Measurements from ENCODE around the gene CRIP1. TPM values are rescaled to one million over a fixed set of nuclear protein-coding genes. Genes with fewer than 3 reads are reported as not detected.

The CRIP1 gene
- total RNA-seq, 1 donor from 2014 or later: 29.5 TPM

DNA sequence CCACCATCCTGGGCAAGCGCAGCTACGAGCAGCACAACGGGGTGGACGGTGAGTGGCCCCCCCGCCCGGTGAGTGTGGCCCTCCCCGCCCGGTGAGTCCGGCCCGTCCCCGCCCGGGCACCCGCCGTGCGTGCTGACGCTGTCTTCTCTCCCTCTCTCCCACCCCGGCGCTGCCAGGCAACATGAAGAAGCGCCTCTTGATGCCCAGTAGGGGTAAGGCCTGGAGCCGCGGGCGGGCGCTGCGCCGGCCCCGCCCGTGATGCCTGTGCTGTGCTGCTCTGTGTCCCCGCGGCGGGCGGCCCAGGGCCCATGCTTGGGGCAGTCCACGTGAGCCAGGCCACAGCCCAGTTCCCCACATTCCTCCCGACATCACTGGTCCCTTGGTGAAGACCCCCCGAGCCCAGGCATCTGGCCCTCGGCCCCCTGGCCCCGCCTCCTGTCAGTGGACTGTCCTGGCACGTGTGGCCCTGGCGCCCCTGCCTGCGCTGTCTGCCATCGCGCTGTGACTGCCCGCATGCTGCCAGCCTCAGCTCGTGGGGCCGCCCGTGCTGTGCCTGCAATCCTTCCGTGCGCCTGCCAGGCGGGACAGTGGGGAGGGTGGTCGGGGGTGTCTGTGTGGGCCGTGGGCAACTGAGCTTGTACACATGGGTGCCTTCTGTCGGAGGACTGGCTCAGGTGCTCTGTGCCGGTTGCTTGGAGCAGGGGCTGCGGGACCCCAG, 20.0 kb upstream of the CRIP1 start:
- DNase-seq (ENCODE audit: low read depth) (no peak), FAIRE-seq (no peak)
- Mint-ChIP-seq H3K36me3 (ENCODE audit: low read depth, unreplicated experiment) (peaks cover 1% of the 10 kb centered on the region), H3K4me3 (ENCODE audit: unreplicated experiment) (no peak overlapping the region), H3K9me3 (ENCODE audit: unreplicated experiment) (no peaks in the 10 kb centered on the region), H3K27me3 (ENCODE audit: low read depth, unreplicated experiment) (no peaks in the 10 kb centered on the region), H3K27ac (ENCODE audit: unreplicated experiment) (no peak overlapping the region), H3K4me1 (ENCODE audit: low read depth, unreplicated experiment) (peaks cover 6% of the 10 kb centered on the region)
- no peak overlapping the region for H3K4me2 ChIP-seq (ENCODE audit: low read length)
- peaks cover 2% of the 10 kb centered on the region for H3K36me3 ChIP-seq (ENCODE audit: insufficient read depth, low read length)
- H3K9me3 ChIP-seq (ENCODE audit: insufficient read depth, low read depth, low read length): no peaks in the 10 kb centered on the region
- TF ChIP-seq CTCF (IDR thresholded peaks at IDR 0.05; ENCODE audit: insufficient read depth, low read depth, low read length) (no peak), EZH2 (IDR thresholded peaks at IDR 0.05; ENCODE audit: insufficient read depth, low read length) (no peak)
- H3K27me3 ChIP-seq (ENCODE audit: insufficient read depth, low read length): no peaks in the 10 kb centered on the region
- no peak overlapping the region for H3K4me3 ChIP-seq (ENCODE audit: insufficient read depth, low read depth, low read length)
- H3K27ac ChIP-seq (ENCODE audit: low read depth, low read length): no peak overlapping the region
- H3K79me2 ChIP-seq (ENCODE audit: insufficient read depth, low read length): no peaks in the 10 kb centered on the region
- H4K20me1 ChIP-seq (ENCODE audit: insufficient read depth, low read length): peaks cover 36% of the 10 kb centered on the region
- H3K4me1 ChIP-seq (ENCODE audit: insufficient read depth, low read length): peaks cover 11% of the 10 kb centered on the region
- H3K9ac ChIP-seq (ENCODE audit: low read length): no peak overlapping the region
- H2AFZ ChIP-seq (ENCODE audit: low read depth, low read length): no peak overlapping the region

- no peak for TF ChIP-seq EZH2 (IDR thresholded peaks at IDR 0.05; ENCODE audit: insufficient read depth, low read length)
- no peak for TF ChIP-seq CTCF (IDR thresholded peaks at IDR 0.05; ENCODE audit: insufficient read depth, low read depth, low read length)
- FAIRE-seq: no peak
- Histone ChIP-seq H3K9me3 (ENCODE audit: insufficient read depth, low read depth, low read length) (no peaks in the 10 kb centered on the region), H2AFZ (ENCODE audit: low read depth, low read length) (no peak overlapping the region), H4K20me1 (ENCODE audit: insufficient read depth, low read length) (peaks cover 41% of the 10 kb centered on the region), H3K9ac (ENCODE audit: low read length) (no peak overlapping the region), H3K4me2 (ENCODE audit: low read length) (no peak overlapping the region), H3K36me3 (ENCODE audit: insufficient read depth, low read length) (peaks cover 2% of the 10 kb centered on the region), H3K27me3 (ENCODE audit: insufficient read depth, low read length) (no peaks in the 10 kb centered on the region), H3K79me2 (ENCODE audit: insufficient read depth, low read length) (no peaks in the 10 kb centered on the region), H3K27ac (ENCODE audit: low read depth, low read length) (no peak overlapping the region), H3K4me1 (ENCODE audit: insufficient read depth, low read length) (peaks cover 11% of the 10 kb centered on the region), H3K4me3 (ENCODE audit: insufficient read depth, low read depth, low read length) (no peak overlapping the region)
- Mint-ChIP-seq H3K27me3 (ENCODE audit: low read depth, unreplicated experiment) (no peaks in the 10 kb centered on the region), H3K4me1 (ENCODE audit: low read depth, unreplicated experiment) (peaks cover 6% of the 10 kb centered on the region), H3K9me3 (ENCODE audit: unreplicated experiment) (no peaks in the 10 kb centered on the region), H3K27ac (ENCODE audit: unreplicated experiment) (no peak overlapping the region), H3K4me3 (ENCODE audit: unreplicated experiment) (no peak overlapping the region), H3K36me3 (ENCODE audit: low read depth, unreplicated experiment) (peaks cover 1% of the 10 kb centered on the region)
- DNase-seq (ENCODE audit: low read depth): no peak
Observed at GRCh38 chr14:105467249-105467941, 19.3 kb upstream of the CRIP1 start.
